HFF-Myc (cell line): ENCODE results near the gene CDCA4.

Experiments used
- DNase-seq: peaks from one replicate; pipeline ENCODE4 v3.0.0-alpha.2; 2011; ENCODE audit warnings: low read depth; ENCODE audit errors: extremely low read depth
- H3K4me3 ChIP-seq: replicated peaks from 2 replicates; pipeline ENCODE4 v1.5.1; 2011; ENCODE audit warnings: low read depth, mild to moderate bottlenecking, control low read depth, low read length
- TF ChIP-seq, protein P1 (sequence below): IDR thresholded peaks from 2 replicates; pipeline ENCODE4 v1.5.1; 2012; ENCODE audit warnings: mild to moderate bottlenecking, low read depth, low read length, control low read depth; ENCODE audit errors: missing control alignments

Gene CDCA4

DNA sequence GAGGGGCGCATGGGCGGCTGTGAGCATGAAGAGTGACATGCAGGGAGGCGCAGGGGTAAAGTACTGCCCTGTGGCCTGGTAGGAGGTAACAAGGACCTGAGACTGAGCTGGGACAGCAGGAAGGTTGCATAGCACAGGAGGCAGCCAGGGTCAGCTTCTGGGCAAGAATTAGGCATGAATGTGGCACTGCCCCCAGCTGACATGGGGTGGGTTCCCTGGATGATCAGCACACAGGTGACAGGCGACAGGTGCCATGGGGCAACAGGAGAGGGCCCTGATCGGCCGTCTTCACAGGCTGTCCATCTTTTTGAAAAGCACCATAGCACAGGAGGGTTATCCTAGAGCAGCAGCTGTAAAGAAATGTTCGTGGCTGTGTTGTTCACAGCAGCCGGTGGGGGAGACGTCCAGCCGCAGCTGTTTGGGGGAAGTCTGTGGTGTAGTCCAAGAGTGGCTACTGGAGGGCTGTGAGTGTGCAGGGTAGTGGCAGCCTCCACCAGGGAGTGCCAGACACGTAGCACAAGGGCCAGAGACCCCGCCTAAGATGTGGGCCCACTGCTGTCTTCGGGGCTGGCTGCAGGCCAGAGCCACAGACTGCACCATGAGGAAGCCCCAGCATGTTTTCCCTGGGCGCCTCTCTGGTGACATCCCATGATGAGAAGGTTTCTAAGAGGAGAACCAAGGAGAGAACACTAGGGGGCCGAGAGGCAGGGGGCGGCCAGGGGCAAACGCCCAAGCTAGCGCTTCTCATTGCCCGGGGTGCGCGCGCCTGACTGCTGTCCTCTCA is 26.9 kb downstream of the CDCA4 start:
- no peak for DNase-seq
- no peak overlapping the region for H3K4me3 ChIP-seq
- TF ChIP-seq, protein P1, sequence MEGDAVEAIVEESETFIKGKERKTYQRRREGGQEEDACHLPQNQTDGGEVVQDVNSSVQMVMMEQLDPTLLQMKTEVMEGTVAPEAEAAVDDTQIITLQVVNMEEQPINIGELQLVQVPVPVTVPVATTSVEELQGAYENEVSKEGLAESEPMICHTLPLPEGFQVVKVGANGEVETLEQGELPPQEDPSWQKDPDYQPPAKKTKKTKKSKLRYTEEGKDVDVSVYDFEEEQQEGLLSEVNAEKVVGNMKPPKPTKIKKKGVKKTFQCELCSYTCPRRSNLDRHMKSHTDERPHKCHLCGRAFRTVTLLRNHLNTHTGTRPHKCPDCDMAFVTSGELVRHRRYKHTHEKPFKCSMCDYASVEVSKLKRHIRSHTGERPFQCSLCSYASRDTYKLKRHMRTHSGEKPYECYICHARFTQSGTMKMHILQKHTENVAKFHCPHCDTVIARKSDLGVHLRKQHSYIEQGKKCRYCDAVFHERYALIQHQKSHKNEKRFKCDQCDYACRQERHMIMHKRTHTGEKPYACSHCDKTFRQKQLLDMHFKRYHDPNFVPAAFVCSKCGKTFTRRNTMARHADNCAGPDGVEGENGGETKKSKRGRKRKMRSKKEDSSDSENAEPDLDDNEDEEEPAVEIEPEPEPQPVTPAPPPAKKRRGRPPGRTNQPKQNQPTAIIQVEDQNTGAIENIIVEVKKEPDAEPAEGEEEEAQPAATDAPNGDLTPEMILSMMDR, result no peak

DNA sequence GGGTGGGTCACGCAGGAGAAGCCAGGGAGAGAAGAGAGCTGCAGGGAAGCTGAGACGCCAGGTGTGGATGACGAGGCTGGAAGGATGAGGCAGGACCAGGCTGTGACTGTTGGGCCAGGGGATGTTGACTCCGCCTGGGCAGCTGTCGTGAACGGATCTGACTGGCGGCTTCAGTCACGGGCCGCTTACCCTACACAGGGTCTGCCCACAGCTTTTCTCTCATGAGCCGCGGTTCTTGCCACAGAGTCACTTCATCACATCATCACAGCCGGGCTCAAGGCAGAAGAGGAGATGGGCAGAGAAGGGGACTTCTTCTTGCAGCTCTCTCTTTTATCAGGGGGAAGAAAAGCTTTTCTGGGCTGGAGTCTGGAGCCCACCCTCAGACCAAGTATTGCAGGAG is 27.6 kb downstream of the CDCA4 start:
- TF ChIP-seq, protein P1, result no peak
- no peak for DNase-seq
- H3K4me3 ChIP-seq, result no peak overlapping the region

DNA sequence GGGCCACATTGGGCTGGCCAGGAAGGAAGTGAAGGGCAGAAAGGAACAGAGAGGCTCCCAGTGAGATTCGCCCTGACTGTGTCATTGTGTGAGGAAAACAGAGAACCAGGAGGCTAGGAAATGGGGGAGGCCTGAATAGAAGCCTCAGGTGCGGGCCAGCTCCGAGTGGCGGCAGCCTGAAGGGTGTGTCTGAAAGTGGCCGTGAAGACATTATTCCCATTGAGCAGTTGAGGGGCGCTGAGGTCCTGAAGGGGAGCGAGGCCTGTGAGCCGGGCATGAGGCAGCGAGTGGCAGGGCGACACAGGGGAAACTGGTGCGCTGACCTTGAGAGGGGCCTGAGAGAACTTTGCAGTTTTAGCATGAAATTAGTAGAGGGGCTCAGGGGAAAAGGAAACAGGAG is 28.4 kb downstream of the CDCA4 start:
- TF ChIP-seq, protein P1, result no peak
- H3K4me3 ChIP-seq, result no peak overlapping the region
- DNase-seq, result no peak

DNA sequence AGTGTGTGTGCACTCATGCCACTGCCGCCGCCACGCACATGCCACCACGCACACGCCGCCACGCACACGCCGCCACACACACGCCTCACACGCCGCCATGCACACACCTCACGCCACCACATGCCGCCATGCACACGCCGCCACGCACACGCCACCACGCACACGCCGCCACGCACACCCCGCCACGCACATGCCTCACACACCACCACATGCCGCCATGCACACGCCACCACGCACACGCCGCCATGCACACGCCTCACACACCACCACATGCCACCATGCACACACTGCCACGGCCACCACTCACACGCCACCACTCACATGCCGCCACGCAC is 29.0 kb downstream of the CDCA4 start:
- DNase-seq, result no peak
- no peak overlapping the region for H3K4me3 ChIP-seq
- TF ChIP-seq, protein P1, result no peak

DNA sequence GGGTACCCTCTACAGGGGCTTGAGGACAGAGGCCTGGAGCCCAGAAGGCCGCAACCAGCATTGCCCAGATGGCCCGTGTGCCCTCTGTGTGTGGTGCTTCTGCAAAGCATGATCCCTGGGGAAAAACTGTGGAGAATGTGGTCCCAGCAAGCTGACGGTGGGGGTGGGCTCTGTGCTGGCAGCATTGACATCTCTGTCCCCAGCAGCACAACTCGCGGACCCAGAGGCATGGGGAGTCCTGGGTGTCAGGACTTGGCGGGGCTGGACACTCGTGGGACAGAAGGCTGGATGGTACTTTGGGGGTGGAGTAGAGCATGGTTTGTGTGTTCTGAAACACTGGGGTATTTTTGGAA is 31.0 kb downstream of the CDCA4 start:
- H3K4me3 ChIP-seq, result no peak overlapping the region
- TF ChIP-seq, protein P1, result no peak

DNA sequence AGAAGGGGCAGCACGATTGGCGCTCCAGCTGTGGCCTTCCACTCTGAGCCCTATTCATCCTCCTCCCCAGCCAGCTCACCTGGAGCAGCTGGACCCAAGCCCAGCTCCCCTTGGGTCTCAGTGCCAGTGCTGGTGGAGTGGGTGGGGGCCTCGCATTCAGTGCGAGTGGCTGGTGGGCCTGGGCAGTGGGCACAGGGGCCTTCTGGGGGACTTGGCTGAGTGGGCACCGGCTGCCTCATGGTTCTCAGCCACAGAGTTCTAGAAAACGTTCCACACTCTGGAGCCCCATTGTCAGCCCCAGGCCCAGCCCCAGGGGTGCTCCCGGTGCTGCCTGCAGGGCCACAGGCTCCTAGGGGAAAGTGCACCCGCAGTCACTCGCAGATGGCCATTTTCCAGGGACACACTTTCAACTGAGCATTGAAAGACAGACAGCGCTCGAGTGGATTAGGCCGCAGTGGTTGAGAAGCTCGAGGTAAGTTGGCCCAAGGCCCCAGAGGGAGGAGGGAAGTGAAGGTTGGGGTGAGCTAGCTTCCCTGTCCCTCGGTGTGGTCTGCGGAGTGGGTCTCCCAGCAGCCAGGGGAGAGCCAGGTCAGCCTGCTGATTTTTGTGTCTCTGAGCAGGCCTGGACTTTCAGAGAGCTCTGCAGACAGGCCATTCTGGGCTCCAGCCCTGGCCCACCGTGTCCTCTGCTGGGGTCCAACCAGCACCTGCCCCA is 31.5 kb downstream of the CDCA4 start:
- H3K4me3 ChIP-seq, result no peak overlapping the region
- TF ChIP-seq, protein P1, result no peak
- no peak for DNase-seq

More for the DNA sequence above, 31.0 kb downstream of the CDCA4 start:
- DNase-seq, result no peak
